Measurements from ENCODE around the gene NFAT5. TPM values are rescaled to one million over a fixed set of nuclear protein-coding genes. Genes with fewer than 3 reads are reported as not detected.

NFAT5 gene
- total RNA-seq, 2 donors from 2014 or later, result 37.6 to 75.5 TPM

DNA sequence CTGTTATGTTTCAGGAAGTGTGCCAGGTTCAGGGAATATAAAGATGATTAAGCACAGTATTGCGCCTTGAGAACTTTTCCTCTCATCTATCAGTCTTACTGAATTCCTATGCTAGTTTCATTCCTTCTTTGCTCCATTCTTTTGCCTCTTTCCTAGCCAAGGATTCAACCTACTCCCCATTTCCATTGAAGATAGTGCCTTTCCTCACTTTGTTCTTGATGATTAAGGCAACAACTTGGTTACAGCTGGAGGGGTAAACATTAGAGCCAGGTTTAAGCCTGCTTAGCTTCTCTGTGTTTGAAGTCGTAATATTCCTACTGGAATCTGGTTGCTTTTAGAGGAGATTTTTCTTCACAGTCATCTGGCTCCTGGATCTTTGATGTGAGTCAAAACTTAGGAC is 85.5 kb downstream of the NFAT5 start:
- no peak for DNase-seq (ENCODE audit: low spot score in 2 of 2)
- ATAC-seq, result no peak
- Mint-ChIP-seq H3K27ac (peak overlapping the region; percentile 18 to 27), H3K36me3 (peaks cover 6% of the 10 kb centered on the region in 2 donors), H3K9me3 (no peaks in the 10 kb centered on the region)

DNA sequence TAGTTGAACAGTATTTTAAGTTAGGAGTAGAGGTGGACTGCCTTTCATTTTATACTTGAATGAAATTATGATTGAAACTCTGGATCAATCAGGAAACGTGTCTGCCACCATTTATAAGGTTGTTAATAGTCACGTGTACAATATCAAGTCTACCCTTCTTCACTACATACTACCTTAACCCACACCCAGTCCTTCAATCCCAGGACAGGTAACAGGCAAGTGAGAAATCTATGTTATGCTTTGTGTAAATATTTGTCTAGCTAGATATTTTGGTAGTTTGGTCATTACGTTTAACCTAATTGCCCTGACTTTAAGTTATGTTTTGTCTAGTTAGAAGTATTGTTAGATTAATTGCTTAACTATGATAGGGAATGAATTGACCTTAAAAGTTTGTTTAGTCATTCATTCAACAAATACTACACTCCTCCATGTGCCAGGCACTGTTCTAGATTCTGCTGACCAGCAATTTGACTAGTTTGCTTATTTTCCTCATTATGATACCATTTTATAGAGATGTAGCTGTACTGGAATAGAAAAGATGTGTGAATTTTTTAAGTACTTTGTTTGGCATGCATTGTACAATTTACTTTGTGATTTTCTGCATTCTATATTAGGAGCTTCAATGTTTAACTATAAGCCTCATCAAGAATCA is 88.6 kb downstream of the NFAT5 start:
- H3K27ac Mint-ChIP-seq, result no peak overlapping the region

DNA sequence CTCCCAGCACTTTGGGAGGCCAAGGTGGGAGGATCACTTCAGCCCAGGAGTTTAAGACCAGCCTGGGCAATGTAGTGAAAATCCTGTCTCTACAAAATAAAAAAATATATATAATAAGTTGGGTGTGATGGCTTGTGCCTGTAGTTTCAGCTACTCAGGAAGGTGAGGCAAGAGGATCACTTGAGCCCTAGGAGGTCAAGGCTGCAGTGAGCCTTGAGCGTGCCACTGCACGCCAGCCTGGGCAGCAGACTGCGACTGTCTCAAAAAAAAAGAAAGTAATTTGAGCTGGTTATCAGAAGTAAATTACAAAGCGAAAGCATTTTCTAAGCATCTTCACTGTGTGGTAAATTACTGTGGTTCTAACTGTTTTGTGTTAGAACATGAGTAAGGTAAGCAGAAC is 94.4 kb downstream of the NFAT5 start:
- Mint-ChIP-seq H3K36me3 (peaks cover 0 to 17% of the 10 kb centered on the region in 2 donors), H3K27ac (peak overlapping the region in 1 of 2 donors; percentile 55), H3K9me3 (no peaks in the 10 kb centered on the region)
- no peak for ATAC-seq
- DNase-seq (ENCODE audit: low spot score in 2 of 2), result no peak

More for the DNA sequence above, 88.6 kb downstream of the NFAT5 start:
- DNase-seq (ENCODE audit: low spot score in 2 of 2) (no peak), ATAC-seq (no peak)
- H3K36me3 Mint-ChIP-seq, result no peaks in the 10 kb centered on the region
- H3K9me3 Mint-ChIP-seq, result no peaks in the 10 kb centered on the region

DNA sequence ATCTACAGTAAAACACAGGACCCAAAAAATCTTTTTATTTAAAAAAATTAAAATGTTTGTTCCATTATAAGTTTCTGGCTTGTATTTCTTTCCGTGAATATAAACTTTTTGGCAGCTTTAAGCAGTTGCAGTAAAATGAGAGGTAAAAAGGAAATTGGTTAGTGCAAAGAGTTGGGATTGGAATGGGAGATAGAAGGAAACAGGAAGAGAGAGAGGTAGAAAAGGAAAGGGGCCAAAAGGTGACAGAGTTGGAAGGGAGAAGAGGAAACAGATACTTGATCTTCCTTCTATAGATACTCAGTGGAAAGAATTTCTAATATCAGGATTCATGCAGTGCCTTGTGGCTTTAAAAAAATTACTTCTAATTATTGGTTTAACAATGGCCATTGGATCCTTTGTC is 97.1 kb downstream of the NFAT5 start:
- DNase-seq (ENCODE audit: low spot score in 2 of 2) (no peak), ATAC-seq (no peak)
- H3K9me3 Mint-ChIP-seq, result no peaks in the 10 kb centered on the region
- H3K27ac Mint-ChIP-seq, result no peak overlapping the region
- H3K36me3 Mint-ChIP-seq, result peaks cover 0 to 17% of the 10 kb centered on the region in 2 donors

DNA sequence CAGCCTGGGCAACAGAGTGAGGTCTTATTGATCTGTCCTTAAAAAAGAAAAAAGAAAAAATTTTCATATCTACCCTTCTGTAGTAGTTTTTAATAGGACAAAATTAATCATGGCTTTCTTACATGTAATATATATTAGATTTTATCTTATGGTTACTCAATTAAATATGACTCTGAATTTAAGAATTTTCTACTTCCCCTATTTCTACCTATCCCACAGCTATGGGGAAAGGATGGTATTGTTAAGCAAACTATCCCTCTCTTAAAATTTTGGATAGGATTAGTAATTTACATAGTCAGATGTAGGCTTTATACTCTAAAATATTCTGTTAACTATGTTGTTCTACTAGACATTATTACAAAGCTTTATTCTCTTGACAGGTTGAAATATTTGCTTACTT is 98.1 kb downstream of the NFAT5 start:
- H3K36me3 Mint-ChIP-seq, result peaks cover 0 to 17% of the 10 kb centered on the region in 2 donors
- ATAC-seq (no peak), DNase-seq (ENCODE audit: low spot score in 2 of 2) (no peak)
- no peaks in the 10 kb centered on the region for H3K9me3 Mint-ChIP-seq
- no peak overlapping the region for H3K27ac Mint-ChIP-seq

DNA sequence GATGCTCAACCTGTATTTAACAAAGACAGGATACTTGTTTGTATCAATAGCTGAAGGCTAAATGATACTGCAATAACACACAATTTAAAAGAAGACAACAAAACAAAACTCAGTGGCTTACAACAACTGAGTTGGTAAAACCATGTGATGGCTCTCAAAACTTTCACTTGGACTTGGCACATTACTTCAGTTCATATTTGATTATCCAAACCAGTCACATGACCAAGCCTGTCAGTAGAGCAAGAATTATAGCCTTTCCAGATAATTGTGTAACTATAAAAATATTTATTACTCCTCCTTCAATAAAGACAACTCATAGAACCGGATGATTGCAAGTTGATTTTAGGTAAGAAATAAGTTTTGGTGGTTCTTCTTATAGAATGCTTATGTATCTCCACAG is 103.8 kb downstream of the NFAT5 start:
- no peak for ATAC-seq
- Mint-ChIP-seq H3K9me3 (no peaks in the 10 kb centered on the region), H3K36me3 (peaks cover 0 to 4% of the 10 kb centered on the region in 2 donors), H3K27ac (no peak overlapping the region)
- DNase-seq (ENCODE audit: low spot score in 2 of 2), result no peak

DNA sequence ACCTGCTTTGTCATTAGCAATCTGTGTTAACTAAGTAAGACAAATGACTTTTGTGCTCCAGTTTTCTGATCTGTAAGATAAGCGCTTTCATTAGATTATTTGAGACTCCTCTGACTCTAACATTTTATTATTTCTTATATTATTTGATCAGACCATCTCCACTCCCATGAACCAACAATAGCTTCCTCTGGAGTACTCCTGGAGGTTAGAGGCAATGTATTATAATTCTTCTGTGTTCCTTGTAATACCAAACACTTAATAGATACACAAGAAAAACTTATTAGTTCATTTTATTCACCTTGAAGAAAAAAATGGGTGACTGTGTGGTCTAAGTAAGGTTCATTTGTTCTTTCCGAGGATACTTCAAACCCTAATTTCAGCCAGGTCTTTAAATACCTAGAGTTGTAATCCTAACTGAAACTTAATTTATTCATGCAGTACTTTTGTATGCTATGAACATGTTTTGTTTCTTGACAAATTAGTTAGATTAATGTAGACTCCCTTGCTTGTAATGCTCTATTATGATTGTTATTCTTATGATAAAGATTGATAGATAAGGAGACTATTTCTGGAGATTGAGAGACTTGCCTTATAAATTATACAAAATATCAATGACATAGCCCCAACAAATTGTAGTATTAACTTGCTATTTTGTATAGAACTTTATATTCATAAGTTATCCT is 106.7 kb downstream of the NFAT5 start:
- DNase-seq (ENCODE audit: low spot score in 2 of 2), result no peak
- ATAC-seq, result no peak
- Mint-ChIP-seq H3K9me3 (no peaks in the 10 kb centered on the region), H3K27ac (peak overlapping the region; percentile 41 to 87), H3K36me3 (no peaks in the 10 kb centered on the region)

DNA sequence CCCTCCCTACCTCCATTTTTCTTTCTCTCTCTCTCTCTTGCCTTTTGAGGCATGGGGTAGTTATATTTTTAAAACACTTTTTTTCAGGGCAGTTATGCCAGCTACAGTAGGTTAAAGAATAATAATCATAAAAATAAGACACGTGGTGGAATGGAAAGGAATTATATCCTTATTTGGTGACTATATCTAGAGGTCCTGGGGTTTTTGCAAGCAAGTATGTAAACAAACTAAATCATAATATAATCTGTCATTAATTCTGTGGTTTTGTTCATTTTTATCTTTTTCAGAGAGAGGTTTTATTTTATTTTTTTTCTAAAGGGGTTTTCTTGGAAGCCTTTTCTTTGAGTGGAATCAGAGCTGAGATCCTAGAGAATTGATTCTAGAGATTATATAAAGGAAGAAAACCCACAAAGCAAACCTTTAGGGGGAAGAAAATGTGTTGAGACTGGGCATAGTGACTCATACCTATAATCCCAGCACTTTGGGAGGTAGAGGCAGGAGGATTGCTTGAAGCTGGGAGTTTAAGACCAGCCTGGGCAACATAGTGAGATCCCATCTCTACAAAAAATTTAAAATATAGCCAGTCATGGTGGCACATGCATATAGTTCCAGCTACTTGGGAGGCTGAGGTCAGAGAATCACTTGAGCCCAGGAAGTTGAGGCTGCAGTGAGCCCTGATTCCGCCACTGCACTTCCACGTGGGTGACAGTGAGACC is 107.4 kb downstream of the NFAT5 start:
- Mint-ChIP-seq H3K27ac (peak overlapping the region; percentile 41 to 87), H3K36me3 (no peaks in the 10 kb centered on the region), H3K9me3 (no peaks in the 10 kb centered on the region)
- ATAC-seq (no peak), DNase-seq (ENCODE audit: low spot score in 2 of 2) (no peak)

DNA sequence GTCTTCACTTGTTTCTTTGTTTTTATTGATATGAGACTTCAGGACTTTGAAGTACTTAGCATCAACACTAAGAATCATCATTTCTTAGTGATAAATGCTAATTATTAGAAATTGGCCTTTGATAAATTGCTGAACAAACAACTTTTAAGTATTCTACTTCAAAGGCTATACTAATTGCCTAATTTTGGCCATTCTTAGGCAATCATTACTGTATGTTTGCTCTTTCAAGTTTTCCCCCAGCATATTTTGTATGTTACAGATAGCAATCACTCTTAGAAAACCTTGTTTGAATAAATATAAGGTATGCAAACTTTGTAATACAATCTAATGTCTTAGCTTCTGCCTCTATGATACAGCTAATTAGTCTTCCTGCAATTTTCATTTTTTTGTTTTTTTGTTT is 114.6 kb downstream of the NFAT5 start:
- ATAC-seq (no peak), DNase-seq (ENCODE audit: low spot score in 2 of 2) (no peak)
- no peaks in the 10 kb centered on the region for H3K36me3 Mint-ChIP-seq
- no peak overlapping the region for H3K27ac Mint-ChIP-seq
- no peaks in the 10 kb centered on the region for H3K9me3 Mint-ChIP-seq

DNA sequence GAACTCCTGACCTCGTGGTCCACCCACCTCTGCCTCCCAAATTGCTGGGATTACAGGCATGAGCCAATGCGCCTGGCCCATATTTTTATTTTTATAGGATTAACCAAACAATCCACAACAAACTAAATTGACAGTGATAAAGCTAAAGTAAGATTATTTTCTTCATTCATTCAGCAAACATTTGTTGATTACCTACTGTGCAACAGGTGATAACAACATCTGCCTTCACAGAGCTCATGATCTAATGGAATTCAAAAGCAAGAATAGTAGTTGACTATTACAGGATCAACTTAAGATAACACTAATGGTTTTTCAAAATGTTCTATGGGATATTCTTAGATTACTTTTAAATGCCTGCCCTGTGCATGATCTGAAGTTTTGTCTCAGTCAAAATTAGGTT is 122.8 kb downstream of the NFAT5 start:
- ATAC-seq (no peak), DNase-seq (ENCODE audit: low spot score in 2 of 2) (no peak)
- H3K36me3 Mint-ChIP-seq, result peaks cover 9 to 20% of the 10 kb centered on the region in 2 donors
- no peaks in the 10 kb centered on the region for H3K9me3 Mint-ChIP-seq
- no peak overlapping the region for H3K27ac Mint-ChIP-seq

DNA sequence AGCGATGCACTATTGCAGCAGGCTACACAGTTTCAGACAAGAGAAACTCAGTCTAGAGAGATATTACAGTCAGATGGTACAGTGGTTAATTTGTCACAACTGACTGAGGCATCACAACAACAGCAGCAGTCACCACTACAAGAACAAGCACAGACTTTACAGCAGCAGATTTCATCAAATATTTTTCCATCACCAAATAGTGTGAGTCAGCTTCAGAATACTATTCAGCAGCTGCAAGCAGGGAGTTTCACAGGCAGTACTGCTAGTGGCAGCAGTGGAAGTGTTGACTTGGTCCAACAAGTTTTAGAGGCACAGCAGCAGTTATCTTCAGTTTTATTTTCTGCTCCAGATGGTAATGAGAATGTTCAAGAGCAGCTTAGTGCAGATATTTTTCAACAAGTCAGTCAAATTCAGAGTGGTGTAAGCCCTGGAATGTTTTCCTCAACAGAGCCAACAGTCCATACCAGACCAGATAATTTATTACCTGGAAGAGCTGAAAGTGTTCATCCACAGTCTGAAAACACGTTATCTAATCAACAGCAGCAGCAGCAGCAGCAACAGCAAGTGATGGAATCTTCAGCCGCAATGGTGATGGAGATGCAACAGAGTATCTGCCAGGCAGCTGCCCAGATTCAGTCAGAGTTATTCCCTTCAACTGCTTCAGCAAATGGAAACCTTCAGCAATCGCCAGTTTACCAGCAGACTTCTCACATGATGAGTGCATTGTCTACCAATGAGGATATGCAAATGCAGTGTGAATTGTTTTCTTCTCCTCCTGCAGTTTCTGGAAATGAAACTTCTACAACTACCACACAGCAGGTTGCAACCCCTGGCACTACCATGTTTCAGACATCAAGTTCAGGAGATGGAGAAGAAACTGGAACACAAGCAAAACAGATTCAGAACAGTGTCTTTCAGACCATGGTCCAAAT is 126.5 kb downstream of the NFAT5 start:
- ATAC-seq (peak; percentile 70 to 91), DNase-seq (ENCODE audit: low spot score in 2 of 2) (no peak)
- Mint-ChIP-seq H3K27ac (peak overlapping the region; percentile 62 to 92), H3K36me3 (peaks cover 13 to 30% of the 10 kb centered on the region in 2 donors), H3K9me3 (no peaks in the 10 kb centered on the region)

DNA sequence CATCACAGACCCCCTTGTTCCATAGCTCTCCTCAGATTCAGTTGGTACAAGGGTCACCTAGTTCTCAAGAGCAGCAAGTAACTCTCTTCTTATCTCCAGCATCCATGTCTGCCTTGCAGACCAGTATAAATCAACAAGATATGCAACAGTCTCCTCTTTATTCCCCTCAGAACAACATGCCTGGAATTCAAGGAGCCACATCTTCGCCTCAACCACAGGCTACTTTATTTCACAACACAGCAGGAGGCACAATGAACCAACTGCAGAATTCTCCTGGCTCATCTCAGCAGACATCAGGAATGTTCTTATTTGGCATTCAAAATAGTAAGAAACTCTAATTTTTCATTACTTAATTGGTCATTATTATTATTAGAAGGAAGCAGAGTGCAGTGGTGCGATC is 128.2 kb downstream of the NFAT5 start:
- H3K36me3 Mint-ChIP-seq, result peaks cover 13 to 30% of the 10 kb centered on the region in 2 donors
- no peak for DNase-seq (ENCODE audit: low spot score in 2 of 2)
- peak overlapping the region; percentile 19 to 85 for H3K27ac Mint-ChIP-seq
- no peaks in the 10 kb centered on the region for H3K9me3 Mint-ChIP-seq
- no peak for ATAC-seq

DNA sequence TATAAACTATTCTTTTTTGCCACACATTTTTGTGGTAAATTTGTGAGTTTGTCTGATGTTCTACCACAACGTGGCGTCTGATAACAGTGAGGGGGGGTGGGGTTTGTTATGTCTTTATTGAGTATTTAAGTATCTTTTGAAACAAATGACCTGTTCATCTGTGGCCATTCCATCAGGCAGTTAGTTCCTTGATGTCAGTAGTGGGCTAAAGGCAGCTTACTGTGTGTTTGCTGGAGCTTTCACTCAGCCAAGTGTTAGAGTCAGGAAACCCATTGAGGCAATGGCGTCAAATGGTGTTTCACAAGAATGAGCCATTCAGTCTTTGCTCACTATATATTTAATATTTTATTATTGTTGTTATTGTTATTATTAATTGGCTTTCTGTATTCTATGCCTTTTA is 132.6 kb downstream of the NFAT5 start:
- ATAC-seq (no peak), DNase-seq (ENCODE audit: low spot score in 2 of 2) (no peak)
- Mint-ChIP-seq H3K36me3 (peaks cover 6 to 12% of the 10 kb centered on the region in 2 donors), H3K9me3 (no peaks in the 10 kb centered on the region), H3K27ac (no peak overlapping the region)

DNA sequence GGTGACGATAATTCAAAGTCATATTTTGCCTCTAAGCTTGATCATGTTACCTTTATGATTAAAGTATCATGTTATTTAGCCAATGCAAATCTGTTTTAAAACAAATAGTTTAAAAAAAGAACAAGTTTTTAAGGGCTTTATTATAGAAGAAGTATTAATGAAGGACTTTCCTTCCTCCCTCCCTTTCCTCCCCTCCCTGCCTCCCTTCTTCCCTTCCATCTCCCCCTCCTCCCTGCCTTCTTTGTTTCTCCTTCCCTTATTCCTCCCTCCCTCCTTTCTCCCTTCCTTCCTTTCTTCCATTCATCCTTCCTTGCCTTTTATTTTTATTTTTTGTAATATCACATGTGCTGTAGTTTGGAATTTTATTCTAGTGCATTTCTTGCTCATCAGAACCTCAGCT is 134.1 kb downstream of the NFAT5 start:
- H3K9me3 Mint-ChIP-seq, result no peaks in the 10 kb centered on the region
- DNase-seq (ENCODE audit: low spot score in 2 of 2) (no peak), ATAC-seq (no peak)
- H3K27ac Mint-ChIP-seq, result peak overlapping the region in 1 of 2 donors; percentile 83
- H3K36me3 Mint-ChIP-seq, result peaks cover 0 to 4% of the 10 kb centered on the region in 2 donors

DNA sequence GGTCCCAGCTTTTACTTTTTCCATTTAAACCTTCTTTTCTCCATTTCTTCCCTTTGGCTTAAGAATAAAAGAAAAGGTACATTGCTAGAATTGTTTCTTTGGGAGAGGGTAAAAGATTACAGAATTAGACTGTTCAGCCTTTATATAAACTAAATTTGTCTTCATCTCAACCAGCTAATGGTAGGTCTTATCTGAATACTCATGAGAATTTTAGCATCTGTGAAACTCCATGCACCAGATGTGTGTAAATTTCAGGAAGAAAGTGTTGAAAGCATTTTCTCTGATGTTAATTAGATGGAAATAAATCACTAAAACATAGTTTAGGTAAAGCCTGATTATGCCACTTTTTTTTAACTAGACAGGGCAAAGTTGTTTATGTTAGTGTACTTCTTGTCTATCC is 135.7 kb downstream of the NFAT5 start:
- Mint-ChIP-seq H3K27ac (peak overlapping the region in 1 of 2 donors; percentile 29), H3K9me3 (no peaks in the 10 kb centered on the region), H3K36me3 (no peaks in the 10 kb centered on the region)
- DNase-seq (ENCODE audit: low spot score in 2 of 2) (no peak), ATAC-seq (no peak)

DNA sequence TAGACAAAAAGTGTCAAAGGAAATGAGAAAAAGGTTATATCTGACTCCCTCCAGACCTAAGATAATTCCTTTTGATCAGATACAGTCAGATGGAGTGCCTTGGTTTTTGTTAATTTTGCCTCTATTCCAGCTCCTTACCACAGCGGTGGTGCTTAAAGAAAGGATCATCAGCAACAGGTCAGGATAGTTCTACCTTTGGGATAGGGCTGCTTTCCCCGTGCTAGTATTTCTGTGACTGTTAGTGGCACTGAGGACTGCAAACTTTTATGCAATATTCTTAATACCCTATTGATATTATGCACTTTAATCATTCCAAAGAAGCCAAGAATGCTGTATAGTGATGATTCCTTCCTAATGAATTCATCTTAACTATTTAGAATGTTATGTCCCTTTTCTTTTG is 136.1 kb downstream of the NFAT5 start:
- ATAC-seq, result no peak
- no peaks in the 10 kb centered on the region for H3K36me3 Mint-ChIP-seq

More for the DNA sequence above, 136.1 kb downstream of the NFAT5 start:
- DNase-seq (ENCODE audit: low spot score in 2 of 2), result no peak
- Mint-ChIP-seq H3K9me3 (no peaks in the 10 kb centered on the region), H3K27ac (no peak overlapping the region)

Measured in activated naive CD4-positive, alpha-beta T cell treated with anti-CD3 and anti-CD28 coated beads, Interleukin-2, amount 50 U/mL, for 72 hours (primary cell).